Left lung (tissue), 10 donors: ENCODE measurements around the gene CDC42BPA. TPM values are rescaled to one million over a fixed set of nuclear protein-coding genes. Genes with fewer than 3 reads are reported as not detected.

Experiments
- ATAC-seq: fragments of 200-7000 bp; cut with Tn5 transposase; one replicate; pipeline ENCODE4 v1.9.1; 2020; ENCODE audit warnings: moderate library complexity
- DNase-seq, 4 donors: peaks; one replicate each; pipeline ENCODE4 v3.0.0-alpha.2; 2013 to 2020
- H3K27ac ChIP-seq, 2 donors: fragments of 200-600 bp; sonication (generic) in 1 of 2; one replicate each; pipeline versions ENCODE4 v1.5.0 to v1.8.0; 2020 to 2021
- H3K27me3 ChIP-seq, 2 donors: fragments of 200-600 bp; sonication (generic) in 1 of 2; one replicate each; pipeline versions ENCODE4 v1.5.0 to v1.8.0; 2020 to 2021
- H3K36me3 ChIP-seq, 2 donors: fragments of 200-600 bp; sonication (generic) in 1 of 2; one replicate each; pipeline versions ENCODE4 v1.5.0 to v1.8.0; 2020 to 2021
- H3K4me1 ChIP-seq, 2 donors: fragments of 200-600 bp; one replicate each; pipeline ENCODE4 v1.8.0; 2021
- H3K4me3 ChIP-seq, 2 donors: fragments of 200-600 bp; sonication (generic) in 1 of 2; one replicate each; pipeline versions ENCODE4 v1.5.0 to v1.8.0; 2020 to 2021; ENCODE audit warnings: mild to moderate bottlenecking in 1 of 2
- H3K9me3 ChIP-seq, 2 donors: fragments of 200-600 bp; sonication (generic) in 1 of 2; one replicate each; pipeline versions ENCODE4 v1.5.0 to v1.8.0; 2020 to 2021
- CTCF ChIP-seq, 2 donors: fragments of 200-600 bp; sonication (generic) in 1 of 2; IDR thresholded peaks; one replicate each; pipeline versions ENCODE4 v1.5.0 to v1.8.0; 2021; ENCODE audit warnings: antibody characterized with exemption in 2 of 2
- intact Hi-C, 2 donors: fragments of 100-400 bp; cut with DNase I; formaldehyde crosslinking; loops; one replicate each; pipeline versions ENCODE4 v1.11.2 to v1.14.2; 2022
- polyA plus RNA-seq, 6 donors: library from polyadenylated mRNA; unstranded; fragments of 120-200 nt; gene quantifications; one replicate each; pipeline ENCODE4 v1.2.1, GENCODE V29; 2013; ENCODE audit not compliant: insufficient read length in 6 of 6
- total RNA-seq, 2 donors: library from RNA; stranded (reverse); fragmentation: NEBNext Ultra II Directional; extraction: Animal tissue kit (Norgen Biotek cat#: 25700); gene quantifications; one replicate each; pipeline ENCODE4 v1.2.1, GENCODE V29; 2021
- donor health status: DM: no; HTN: yes; CAD: no.
- donor health status: DM: no; HTN: no; CAD: no.

The CDC42BPA gene
- total and polyA plus RNA-seq, 8 donors, result 35.8 to 49.0 (median 43.4) TPM

GRCh38 chr1:227127891-227128290 lies 190.4 kb downstream of the CDC42BPA start:
- intact Hi-C loops, result no loop called here

GRCh38 chr1:227125929-227126545 lies 192.3 kb downstream of the CDC42BPA start:
- no peak overlapping the region for H3K4me3 ChIP-seq
- H3K27ac ChIP-seq, result no peak overlapping the region
- no peaks in the 10 kb centered on the region for H3K9me3 ChIP-seq
- H3K27me3 ChIP-seq, result no peaks in the 10 kb centered on the region
- DNase-seq (no peak), ATAC-seq (no peak)
- H3K4me1 ChIP-seq, result no peaks in the 10 kb centered on the region
- peaks cover 0 to 8% of the 10 kb centered on the region in 2 donors for H3K36me3 ChIP-seq
- TF ChIP-seq CTCF (IDR thresholded peaks at IDR 0.05), result no peak
- intact Hi-C loops, result no loop called here

More at GRCh38 chr1:227127891-227128290, 190.4 kb downstream of the CDC42BPA start:
- Histone ChIP-seq H3K36me3 (peaks cover 0 to 8% of the 10 kb centered on the region in 2 donors), H3K4me3 (no peak overlapping the region), H3K27ac (no peak overlapping the region), H3K9me3 (no peaks in the 10 kb centered on the region), H3K27me3 (no peaks in the 10 kb centered on the region), H3K4me1 (no peaks in the 10 kb centered on the region)
- TF ChIP-seq CTCF (IDR thresholded peaks at IDR 0.05), result no peak
- ATAC-seq (no peak), DNase-seq (no peak)

GRCh38 chr1:227124473-227124872 lies 193.8 kb downstream of the CDC42BPA start:
- no peaks in the 10 kb centered on the region for H3K27me3 ChIP-seq
- no peak for TF ChIP-seq CTCF (IDR thresholded peaks at IDR 0.05)

GRCh38 chr1:227120826-227121225 lies 197.5 kb downstream of the CDC42BPA start:
- ATAC-seq, result no peak
- DNase-seq, result no peak
- Histone ChIP-seq H3K4me1 (no peaks in the 10 kb centered on the region), H3K4me3 (no peak overlapping the region), H3K36me3 (no peaks in the 10 kb centered on the region), H3K27me3 (no peaks in the 10 kb centered on the region), H3K27ac (no peak overlapping the region), H3K9me3 (no peaks in the 10 kb centered on the region)
- intact Hi-C loops, result no loop called here
- no peak for TF ChIP-seq CTCF (IDR thresholded peaks at IDR 0.05)

More at GRCh38 chr1:227124473-227124872, 193.8 kb downstream of the CDC42BPA start:
- no peak for ATAC-seq
- no peak for DNase-seq
- Histone ChIP-seq H3K4me1 (no peaks in the 10 kb centered on the region), H3K36me3 (peaks cover 0 to 8% of the 10 kb centered on the region in 2 donors), H3K27ac (no peak overlapping the region), H3K9me3 (no peaks in the 10 kb centered on the region), H3K4me3 (no peak overlapping the region)
- intact Hi-C loops, result no loop called here

GRCh38 chr1:227112538-227112937 lies 205.8 kb downstream of the CDC42BPA start:
- peaks cover 0 to 13% of the 10 kb centered on the region in 2 donors for H3K36me3 ChIP-seq
- no peaks in the 10 kb centered on the region for H3K9me3 ChIP-seq
- no peak overlapping the region for H3K4me3 ChIP-seq
- DNase-seq, result no peak
- no peaks in the 10 kb centered on the region for H3K27me3 ChIP-seq
- TF ChIP-seq CTCF (IDR thresholded peaks at IDR 0.05), result no peak
- ATAC-seq, result no peak
- intact Hi-C loops, result no loop called here
- H3K4me1 ChIP-seq, result no peaks in the 10 kb centered on the region
- H3K27ac ChIP-seq, result no peak overlapping the region
